NCI-H2081 treated with DMSO at 0.1 percent for 48 hours (cell line): ENCODE measurements around the gene EXTL2.
A peak's percentile ranks its signal among the peaks of the same experiment; 100 is the strongest.
"Not testable (repeated sequence)": the region's sequence is repeated elsewhere in the genome, so short reads cannot be mapped to it uniquely, and the experiment has no call there.

Experiments
- DNase-seq: peaks from one replicate; lab custom pipeline; 2025; lab: John Stamatoyannopoulos, UW

EXTL2 gene

DNA sequence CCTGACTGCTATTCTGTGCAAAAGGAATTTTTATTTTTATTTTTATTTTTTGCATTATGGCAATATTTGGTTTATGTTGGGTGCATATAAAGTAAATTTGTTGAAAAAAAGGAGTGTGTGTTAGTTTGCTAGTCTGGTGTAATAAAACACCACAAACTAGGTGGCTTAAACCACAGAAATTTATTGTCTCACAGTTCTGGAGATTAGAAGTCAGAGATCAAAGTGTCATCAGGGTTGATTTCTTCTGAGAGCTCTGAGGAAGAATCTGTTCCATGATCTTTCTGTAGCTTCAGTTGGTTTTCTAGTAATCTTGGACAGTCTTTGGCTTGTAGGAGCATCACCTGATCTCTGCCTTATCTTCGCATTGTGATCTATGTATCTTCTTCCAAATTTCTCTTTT, 7.7 kb upstream of the EXTL2 start:
- no peak for DNase-seq

DNA sequence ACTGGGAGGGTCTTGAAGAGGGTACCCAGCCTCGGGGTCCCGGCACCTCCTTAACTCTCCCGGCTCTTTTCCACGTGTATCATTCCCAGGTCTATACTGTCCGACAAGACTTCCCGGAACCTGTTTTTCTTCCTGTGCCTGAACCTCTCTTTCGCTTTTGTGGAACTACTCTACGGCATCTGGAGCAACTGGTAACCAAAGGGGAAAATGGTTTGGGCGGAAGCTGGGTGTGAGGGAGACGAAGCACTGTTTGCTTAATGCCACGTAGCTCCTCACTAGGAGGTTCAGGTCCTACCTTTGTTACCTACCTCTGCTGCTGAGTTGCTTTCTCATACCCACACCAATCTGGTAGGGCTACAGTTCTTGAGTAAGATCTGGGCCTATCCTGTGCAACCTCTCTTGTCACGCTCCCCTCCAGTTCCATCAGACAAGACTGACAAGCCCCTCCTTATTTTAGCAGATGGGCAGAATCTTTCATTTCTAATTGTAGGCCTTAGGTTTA, 1.9 kb upstream of the EXTL2 start:
- no peak for DNase-seq

DNA sequence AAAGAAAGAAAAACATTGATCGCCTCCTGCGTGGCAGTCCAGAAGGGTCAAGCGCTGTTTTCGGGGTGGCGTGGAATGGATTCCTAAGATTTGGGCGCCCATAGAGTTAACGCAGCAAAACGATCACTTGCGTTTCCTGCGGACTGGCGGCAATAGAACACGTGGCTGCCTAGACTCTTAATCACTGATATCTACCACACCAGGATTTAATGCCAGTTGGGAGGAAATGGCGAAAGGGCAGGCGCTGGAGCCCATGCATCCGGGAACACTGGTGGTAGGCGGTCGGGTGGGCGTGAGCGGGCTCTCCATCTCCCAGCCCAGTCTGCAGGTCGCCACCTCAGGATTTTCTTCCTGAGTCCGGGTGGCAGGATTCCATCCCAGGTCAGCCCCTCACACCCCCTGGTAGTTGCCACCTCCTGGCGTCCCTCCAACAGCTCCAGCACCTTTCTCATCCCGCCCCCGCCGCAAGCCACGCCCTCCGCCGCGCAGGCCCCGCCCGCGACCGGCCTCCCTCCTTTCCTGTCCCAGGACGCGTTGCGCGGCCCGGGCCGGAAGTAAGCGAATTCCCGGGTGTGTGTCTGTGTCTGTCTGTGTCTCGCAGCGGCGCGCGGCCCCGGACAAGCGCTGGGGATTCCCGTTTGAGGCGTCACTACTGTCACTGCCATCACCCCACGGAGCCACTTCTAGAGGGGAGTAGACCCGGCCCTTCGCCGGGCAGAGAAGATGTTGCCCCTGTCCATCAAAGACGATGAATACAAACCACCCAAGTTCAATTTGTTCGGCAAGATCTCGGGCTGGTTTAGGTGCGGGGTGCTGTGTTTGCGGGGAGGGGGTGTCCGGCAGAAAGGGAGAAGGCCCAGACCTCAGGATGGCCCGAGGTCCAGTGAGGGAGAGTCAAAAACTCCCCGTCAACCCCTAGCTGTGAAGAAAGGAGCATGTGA, 1.2 kb upstream of the EXTL2 start, which contains the start of gene SLC30A7:
SLC30A7 (plus strand) TSS at position 551 of the 941 bp plus-strand sequence; CDS start at position 724, 173 bp downstream.
- peak; percentile 41 for DNase-seq

- no peak for DNase-seq
Observed at GRCh38 chr1:100893718-100894117, 924 bp downstream of the EXTL2 start.

DNA sequence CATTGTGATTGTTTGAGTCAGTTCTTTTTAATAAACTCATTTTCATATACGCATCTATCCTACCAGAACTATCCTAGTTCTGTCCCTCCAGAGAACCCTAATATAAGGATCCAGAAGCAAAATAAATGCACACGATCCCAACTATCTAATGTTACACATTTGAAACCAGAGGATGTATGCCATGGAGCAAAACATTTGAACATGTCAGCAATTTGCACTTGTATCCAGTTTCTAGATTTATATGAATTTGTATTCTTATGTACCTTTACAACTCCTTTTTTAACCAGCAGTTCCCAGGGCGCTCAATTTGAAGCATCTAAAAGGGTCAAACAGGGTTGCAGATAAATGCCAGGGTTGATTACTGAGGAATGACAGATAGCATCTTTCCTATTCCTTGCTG, 2.1 kb downstream of the EXTL2 start:
- DNase-seq, result no peak

GRCh38 chr1:100891380-100891779, 3.3 kb downstream of the EXTL2 start:
- DNase-seq, result no peak

DNA sequence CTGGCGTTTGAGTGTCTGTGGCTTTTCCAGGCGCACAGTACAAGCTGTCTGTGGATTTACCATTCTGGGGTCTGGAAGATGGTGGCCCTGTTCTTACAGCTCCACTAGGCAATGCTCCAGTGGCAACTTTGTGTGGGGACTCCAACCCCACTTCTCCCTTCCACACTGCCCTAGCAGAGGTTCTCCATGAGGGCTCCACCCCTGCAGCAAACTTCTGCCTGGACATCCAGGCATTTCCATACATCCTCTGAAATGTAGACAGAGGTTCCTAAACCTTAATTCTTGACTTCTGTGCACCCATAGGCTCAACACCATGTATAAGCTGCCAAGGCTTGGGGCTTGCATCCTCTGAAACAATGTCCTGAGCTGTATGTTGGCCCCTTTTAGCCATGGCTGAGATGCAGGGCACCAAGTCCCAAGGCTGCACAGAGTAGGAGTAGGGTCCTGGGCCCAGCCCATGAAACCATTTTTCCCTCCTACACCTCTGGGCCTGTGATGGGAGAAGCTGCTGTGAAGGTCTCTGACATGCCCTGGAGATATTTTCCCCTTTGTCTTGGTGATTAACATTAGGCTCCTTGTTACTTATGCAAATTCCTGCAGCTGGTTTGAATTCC, 4.7 kb downstream of the EXTL2 start:
- not testable (repeated sequence) for DNase-seq

GRCh38 chr1:100889007-100889406, 5.6 kb downstream of the EXTL2 start:
- DNase-seq, result not testable (repeated sequence)

GRCh38 chr1:100883963-100884362, 10.7 kb downstream of the EXTL2 start:
- no peak for DNase-seq

DNA sequence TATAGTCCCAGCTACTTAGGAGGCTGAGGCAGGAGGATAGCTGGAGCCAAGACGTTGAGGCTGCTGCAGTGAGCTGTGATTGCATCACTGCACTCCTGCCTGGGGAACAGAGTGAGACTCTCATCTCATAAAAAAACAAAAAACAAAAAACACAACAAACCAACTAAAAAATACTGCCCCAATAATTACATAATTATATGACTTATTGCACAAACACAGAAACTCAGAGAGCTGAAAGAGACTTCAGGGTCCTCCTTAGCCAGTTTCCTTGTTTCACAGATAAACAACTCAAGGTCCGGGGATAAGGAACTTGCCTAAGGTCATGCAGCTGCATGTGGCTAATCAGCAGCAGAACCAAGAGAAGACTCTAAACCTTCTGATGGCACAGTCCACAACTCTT, 11.9 kb downstream of the EXTL2 start:
- DNase-seq, result no peak

DNA sequence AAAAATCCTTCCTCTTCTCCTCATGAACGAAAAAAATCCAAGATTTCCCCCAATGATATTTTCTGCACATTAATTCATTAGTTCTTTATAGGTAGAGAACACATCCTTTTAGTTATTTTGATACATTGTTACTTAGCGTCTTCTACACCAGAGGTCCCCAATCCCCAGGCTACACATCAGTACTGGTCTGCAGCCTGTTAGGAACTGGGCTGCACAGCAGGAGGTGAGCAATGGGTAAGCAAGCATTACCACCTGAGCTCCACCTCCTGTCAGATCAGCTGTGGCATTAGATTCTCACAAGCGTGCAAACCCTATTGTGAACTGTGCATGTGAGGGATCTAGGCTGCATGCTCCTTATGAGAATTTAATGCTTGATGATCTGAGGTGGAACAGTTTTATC, 13.0 kb downstream of the EXTL2 start:
- DNase-seq, result no peak

DNA sequence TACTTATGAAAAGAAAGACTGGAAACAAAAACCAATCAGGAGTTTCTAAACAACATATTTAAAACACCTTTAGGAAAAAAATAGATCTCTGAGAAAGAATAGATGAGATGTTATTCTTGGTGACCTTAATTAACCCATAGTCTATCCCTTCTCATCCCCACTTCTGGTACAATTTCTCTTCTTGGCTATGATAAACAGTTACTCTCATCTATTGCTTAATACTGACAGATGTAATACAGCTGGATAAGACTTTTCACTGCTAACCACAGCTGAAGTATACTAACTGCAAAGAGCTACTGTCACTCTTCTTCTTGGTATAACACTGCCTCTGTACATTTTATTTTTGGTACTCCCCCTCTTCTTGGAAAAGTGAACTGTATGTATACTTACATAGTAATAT, 15.2 kb downstream of the EXTL2 start:
- DNase-seq, result no peak

- DNase-seq, result no peak
Observed at GRCh38 chr1:100876291-100876690, 18.4 kb downstream of the EXTL2 start.

DNA sequence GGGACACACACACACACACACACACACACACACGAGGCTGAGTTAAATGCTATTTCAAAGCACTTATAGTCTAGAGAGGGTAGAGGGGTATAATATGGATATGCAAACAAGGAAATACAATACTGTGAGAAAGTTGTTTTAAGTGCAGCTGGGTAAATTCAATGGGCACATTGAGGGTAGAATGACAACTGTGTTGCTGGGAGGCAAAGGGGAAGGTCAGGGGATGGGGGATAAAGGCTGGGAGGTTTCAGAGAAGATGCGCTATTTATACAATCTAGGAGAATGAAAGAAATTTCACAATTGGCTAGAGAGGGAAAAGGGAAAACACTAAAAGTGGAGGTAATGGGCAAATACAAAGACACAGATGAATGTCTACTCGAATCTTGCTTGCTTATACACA, 19.4 kb downstream of the EXTL2 start:
- DNase-seq, result no peak

DNA sequence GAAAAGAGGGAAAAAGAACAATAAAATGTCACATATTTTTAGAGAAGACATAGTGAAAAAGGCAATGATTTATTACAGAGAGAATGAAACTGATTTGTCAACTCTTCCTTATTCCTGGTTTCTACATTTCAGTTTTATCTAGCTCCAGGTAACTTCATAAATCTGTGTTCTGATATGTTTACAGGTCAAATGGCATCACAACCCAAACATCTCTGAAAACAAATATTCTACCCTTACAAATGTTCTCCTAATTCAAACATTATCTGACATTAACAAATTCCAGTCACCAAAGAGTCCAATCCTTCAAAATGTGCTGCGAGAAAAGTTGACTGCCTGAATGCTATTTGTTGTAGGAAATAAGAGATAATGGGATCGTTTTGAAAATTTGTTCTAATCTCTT, 20.2 kb downstream of the EXTL2 start:
- no peak for DNase-seq

DNA sequence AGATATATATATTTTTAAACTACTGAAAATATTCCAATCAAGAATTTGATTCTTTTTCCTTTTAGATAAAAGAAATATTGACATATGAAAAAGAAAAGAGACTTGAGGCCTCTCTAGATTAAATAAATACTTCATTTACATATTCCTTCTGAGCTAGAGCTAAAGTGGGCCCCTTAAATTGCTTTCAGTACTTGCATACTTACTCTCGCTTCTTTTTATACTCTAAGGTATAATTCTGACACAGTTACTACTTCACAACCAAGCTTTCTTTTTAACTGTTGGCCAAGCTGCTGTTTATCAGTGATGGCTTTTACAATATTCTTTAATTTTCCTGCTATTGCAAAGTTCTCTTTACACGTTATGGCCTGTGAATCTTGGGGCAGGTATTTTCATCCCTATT, 24.6 kb downstream of the EXTL2 start:
- DNase-seq, result no peak

- no peak for DNase-seq
Observed at GRCh38 chr1:100868364-100868995, 26.2 kb downstream of the EXTL2 start.

- no peak for DNase-seq
Observed at GRCh38 chr1:100866901-100867206, 27.8 kb downstream of the EXTL2 start.

GRCh38 chr1:100866041-100866900, 28.4 kb downstream of the EXTL2 start:
- DNase-seq, result no peak

GRCh38 chr1:100862591-100862990, 32.1 kb downstream of the EXTL2 start:
- no peak for DNase-seq

DNA sequence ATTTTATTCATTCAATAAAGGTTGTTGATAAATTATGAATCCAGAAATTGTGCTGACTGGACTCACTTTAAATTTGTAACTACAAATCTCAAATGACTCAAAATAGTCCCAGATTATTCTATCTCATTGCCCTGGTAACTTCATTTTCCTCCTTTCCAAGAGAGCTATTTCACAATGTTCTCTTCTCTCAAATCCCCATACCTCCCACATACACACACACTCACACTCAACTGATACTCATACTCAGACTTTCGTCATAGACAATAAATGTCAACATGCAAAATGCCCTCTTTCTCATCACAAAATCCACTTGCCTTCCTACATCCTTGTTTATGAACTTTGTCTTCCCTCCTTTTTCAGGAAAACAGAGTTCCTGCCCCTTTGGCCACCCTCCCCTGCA, 33.3 kb downstream of the EXTL2 start:
- DNase-seq, result no peak
